ENCODE data around the gene SRBD1. TPM values are rescaled to one million over a fixed set of nuclear protein-coding genes. Genes with fewer than 3 reads are reported as not detected.

The SRBD1 gene
- total and polyA plus RNA-seq, 2 of the 8 experiments (the other 6 are each of a cell fraction or from before 2014, with no cell fraction given): 4.6 to 20.0 TPM

DNA sequence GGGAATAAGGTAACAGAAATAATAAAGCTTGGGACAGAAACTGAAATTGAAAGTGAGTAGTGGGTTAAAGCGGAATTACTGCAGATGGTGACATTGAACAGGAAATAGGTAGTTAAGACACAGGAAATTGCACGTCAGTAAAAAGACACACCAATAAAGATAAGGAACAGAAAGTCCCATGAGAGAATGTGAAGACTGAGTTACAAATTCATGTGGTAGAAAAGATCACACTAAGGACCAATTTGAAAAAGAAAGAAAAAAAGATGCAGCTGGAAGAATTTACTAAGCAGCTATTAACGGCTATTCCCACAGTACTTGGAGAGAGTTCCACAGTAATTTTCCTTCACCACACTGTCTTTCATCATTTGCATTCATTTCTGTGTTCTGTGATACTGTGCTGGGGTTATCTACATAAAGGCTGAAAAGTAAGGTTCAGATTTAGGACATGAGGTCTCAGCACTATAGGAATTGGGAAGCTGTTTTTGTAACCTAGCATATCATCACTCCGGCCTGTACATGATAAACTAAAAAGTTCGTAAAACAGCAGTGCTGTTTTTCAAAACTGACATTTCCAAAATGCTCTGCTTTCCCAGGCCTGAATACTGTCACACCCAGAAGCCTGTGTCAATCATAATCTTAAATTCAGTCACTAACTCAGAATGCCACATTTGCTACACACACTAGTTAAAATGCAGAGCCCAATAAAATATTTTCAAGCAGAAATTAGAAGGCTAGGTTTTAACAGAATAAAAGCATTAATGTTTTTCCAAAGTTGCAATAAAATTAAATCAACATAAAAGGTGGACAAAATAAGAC is 42.9 kb downstream of the SRBD1 start:
- Histone ChIP-seq H3K27ac (ENCODE audit: low read depth, low read length) (no peak overlapping the region), H3K27me3 (replicated peaks in 1 of 4; ENCODE audit: control insufficient read depth in 3 of 4, extremely low read depth in 1 of 4, insufficient read depth in 3 of 4, low read length in 3 of 4) (no peaks in the 10 kb centered on the region), H4K20me1 (replicated peaks in 1 of 2; ENCODE audit: control insufficient read depth in 1 of 2, insufficient read depth in 2 of 2, low read length in 2 of 2) (no peaks in the 10 kb centered on the region), H3K4me2 (ENCODE audit: insufficient read depth in 1 of 2, low read depth in 2 of 2, low read length in 2 of 2) (no peak overlapping the region), H2AK5ac (ENCODE audit: low read depth, low read length) (no peak overlapping the region), H2BK15ac (ENCODE audit: low read length) (no peak overlapping the region), H3K36me3 (ENCODE audit: control insufficient read depth in 2 of 4, insufficient read depth in 4 of 4, low read length in 3 of 4) (peaks cover 0 to 10% (median 1%) of the 10 kb centered on the region in 4 experiments; a peak in 1 of 8 replicates), H2BK5ac (ENCODE audit: low read depth, low read length) (no peak overlapping the region), H3K18ac (ENCODE audit: extremely low read depth, low read length) (no peak overlapping the region), H3K9ac (replicated peaks in 1 of 4; ENCODE audit: extremely low read depth in 1 of 4, low read depth in 3 of 4, low read length in 3 of 4) (no peak overlapping the region), H3K79me1 (ENCODE audit: low read depth, low read length) (no peaks in the 10 kb centered on the region), H2AFZ (ENCODE audit: low read length) (no peak overlapping the region), H4K91ac (replicated peaks; ENCODE audit: insufficient read length, low read length) (no peak overlapping the region), H3K14ac (ENCODE audit: insufficient read length) (no peak overlapping the region), H3K4ac (replicated peaks; ENCODE audit: insufficient read length, low read depth, low read length) (no peak overlapping the region), H3K23ac (ENCODE audit: insufficient read length) (no peak overlapping the region), H3K79me2 (ENCODE audit: control insufficient read depth in 1 of 2, insufficient read depth in 2 of 2, low read length in 2 of 2) (0 out of 4 replicates have a peak, but pooled peaks cover 0 to 5% of the 10 kb centered on the region in 2 experiments), H4K8ac (ENCODE audit: extremely low read depth, insufficient read depth, low read length) (no peak overlapping the region), H3K4me1 (replicated peaks in 1 of 4; ENCODE audit: control insufficient read depth in 3 of 4, insufficient read depth in 4 of 4, low read length in 3 of 4) (peaks cover 0 to 6% (median 3%) of the 10 kb centered on the region in 4 experiments; a peak in 2 of 7 replicates), H2BK120ac (replicated peaks; ENCODE audit: low read depth, low read length) (no peak overlapping the region), H2BK20ac (ENCODE audit: low read length) (no peak overlapping the region), H3K56ac (replicated peaks; ENCODE audit: insufficient read length, low read depth, low read length) (no peak overlapping the region), H2BK12ac (ENCODE audit: low read depth, low read length) (no peak overlapping the region), H4K5ac (ENCODE audit: insufficient read length, low read depth, low read length) (no peak overlapping the region), H3K23me2 (ENCODE audit: low read depth, low read length) (no peaks in the 10 kb centered on the region), H3K4me3 (ENCODE audit: extremely low read depth in 1 of 4, insufficient read depth in 2 of 4, low read depth in 3 of 4, low read length in 4 of 4) (no peak overlapping the region), H3K9me3 (ENCODE audit: insufficient read depth in 2 of 2, low read depth in 1 of 2, low read length in 1 of 2) (no peaks in the 10 kb centered on the region)
- POLR2A ChIA-PET (ENCODE audit: partially characterized antibody): interaction anchor here (0.7 to 1.1 kb wide), 4 partner anchors 9 to 457 kb away, joined by 3 to 4 read pairs (median 3); no protein-coding TSS in a partner anchor
- DNase-seq (ENCODE audit: low read depth in 1 of 2, low spot score in 2 of 2) (no peak), FAIRE-seq (no peak)
- CTCF ChIA-PET (ENCODE audit: partially characterized antibody): interaction anchor here (0.8 to 1.5 kb wide), 3 partner anchors 9 to 10 kb away, joined by 3 to 6 read pairs (median 4); no protein-coding TSS in a partner anchor
- WGBS, 2 experiments (ENCODE audit: extremely low coverage in 1 of 2, insufficient coverage in 1 of 2, insufficient read length in 1 of 2, insufficient replicate concordance in 2 of 2, low coverage in 1 of 2, low lambda C conversion rate in 2 of 2, missing lambda C conversion rate in 1 of 2): 88% methylated on average over 5 of the region's 5 CpGs; no CpG with 5 or more reads in 1 of the 2 experiments
- TF ChIP-seq HDAC2 (IDR thresholded peaks at IDR 0.05; ENCODE audit: borderline replicate concordance in 1 of 2, low read depth in 2 of 2, low read length in 2 of 2): no peak
- TF ChIP-seq POLR2AphosphoS5 (IDR thresholded peaks at IDR 0.05; ENCODE audit: low read depth, low read length): no peak
- TF ChIP-seq, protein P1, sequence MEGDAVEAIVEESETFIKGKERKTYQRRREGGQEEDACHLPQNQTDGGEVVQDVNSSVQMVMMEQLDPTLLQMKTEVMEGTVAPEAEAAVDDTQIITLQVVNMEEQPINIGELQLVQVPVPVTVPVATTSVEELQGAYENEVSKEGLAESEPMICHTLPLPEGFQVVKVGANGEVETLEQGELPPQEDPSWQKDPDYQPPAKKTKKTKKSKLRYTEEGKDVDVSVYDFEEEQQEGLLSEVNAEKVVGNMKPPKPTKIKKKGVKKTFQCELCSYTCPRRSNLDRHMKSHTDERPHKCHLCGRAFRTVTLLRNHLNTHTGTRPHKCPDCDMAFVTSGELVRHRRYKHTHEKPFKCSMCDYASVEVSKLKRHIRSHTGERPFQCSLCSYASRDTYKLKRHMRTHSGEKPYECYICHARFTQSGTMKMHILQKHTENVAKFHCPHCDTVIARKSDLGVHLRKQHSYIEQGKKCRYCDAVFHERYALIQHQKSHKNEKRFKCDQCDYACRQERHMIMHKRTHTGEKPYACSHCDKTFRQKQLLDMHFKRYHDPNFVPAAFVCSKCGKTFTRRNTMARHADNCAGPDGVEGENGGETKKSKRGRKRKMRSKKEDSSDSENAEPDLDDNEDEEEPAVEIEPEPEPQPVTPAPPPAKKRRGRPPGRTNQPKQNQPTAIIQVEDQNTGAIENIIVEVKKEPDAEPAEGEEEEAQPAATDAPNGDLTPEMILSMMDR (IDR thresholded peaks at IDR 0.05; ENCODE audit: control extremely low read depth in 1 of 3, insufficient read depth in 1 of 3, low read depth in 1 of 3, low read length in 3 of 3): no peak
- TF ChIP-seq SP1 (IDR thresholded peaks at IDR 0.05; ENCODE audit: low read depth, low read length): no peak
- no peak for TF ChIP-seq SP2 (IDR thresholded peaks at IDR 0.05; ENCODE audit: low read length)
- TF ChIP-seq EP300 (IDR thresholded peaks at IDR 0.05; ENCODE audit: borderline replicate concordance in 1 of 2, low read depth in 2 of 2, low read length in 2 of 2): no peak
- TF ChIP-seq NANOG (IDR thresholded peaks at IDR 0.05; ENCODE audit: insufficient read depth, low read depth, low read length, poor library complexity, severe bottlenecking): no peak
- TF ChIP-seq CREB1 (IDR thresholded peaks at IDR 0.05): no peak

Data from H1 (cell line).